COR-L47 (cell line): Measurements from ENCODE around the gene ENPEP.
"Not testable (repeated sequence)": the region's sequence is repeated elsewhere in the genome, so short reads cannot be mapped to it uniquely, and the experiment has no call there.

ENCODE experiments used
- DNase-seq: peaks from one replicate; lab custom pipeline; 2025; lab: John Stamatoyannopoulos, UW

The ENPEP gene, protein sequence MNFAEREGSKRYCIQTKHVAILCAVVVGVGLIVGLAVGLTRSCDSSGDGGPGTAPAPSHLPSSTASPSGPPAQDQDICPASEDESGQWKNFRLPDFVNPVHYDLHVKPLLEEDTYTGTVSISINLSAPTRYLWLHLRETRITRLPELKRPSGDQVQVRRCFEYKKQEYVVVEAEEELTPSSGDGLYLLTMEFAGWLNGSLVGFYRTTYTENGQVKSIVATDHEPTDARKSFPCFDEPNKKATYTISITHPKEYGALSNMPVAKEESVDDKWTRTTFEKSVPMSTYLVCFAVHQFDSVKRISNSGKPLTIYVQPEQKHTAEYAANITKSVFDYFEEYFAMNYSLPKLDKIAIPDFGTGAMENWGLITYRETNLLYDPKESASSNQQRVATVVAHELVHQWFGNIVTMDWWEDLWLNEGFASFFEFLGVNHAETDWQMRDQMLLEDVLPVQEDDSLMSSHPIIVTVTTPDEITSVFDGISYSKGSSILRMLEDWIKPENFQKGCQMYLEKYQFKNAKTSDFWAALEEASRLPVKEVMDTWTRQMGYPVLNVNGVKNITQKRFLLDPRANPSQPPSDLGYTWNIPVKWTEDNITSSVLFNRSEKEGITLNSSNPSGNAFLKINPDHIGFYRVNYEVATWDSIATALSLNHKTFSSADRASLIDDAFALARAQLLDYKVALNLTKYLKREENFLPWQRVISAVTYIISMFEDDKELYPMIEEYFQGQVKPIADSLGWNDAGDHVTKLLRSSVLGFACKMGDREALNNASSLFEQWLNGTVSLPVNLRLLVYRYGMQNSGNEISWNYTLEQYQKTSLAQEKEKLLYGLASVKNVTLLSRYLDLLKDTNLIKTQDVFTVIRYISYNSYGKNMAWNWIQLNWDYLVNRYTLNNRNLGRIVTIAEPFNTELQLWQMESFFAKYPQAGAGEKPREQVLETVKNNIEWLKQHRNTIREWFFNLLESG

DNA sequence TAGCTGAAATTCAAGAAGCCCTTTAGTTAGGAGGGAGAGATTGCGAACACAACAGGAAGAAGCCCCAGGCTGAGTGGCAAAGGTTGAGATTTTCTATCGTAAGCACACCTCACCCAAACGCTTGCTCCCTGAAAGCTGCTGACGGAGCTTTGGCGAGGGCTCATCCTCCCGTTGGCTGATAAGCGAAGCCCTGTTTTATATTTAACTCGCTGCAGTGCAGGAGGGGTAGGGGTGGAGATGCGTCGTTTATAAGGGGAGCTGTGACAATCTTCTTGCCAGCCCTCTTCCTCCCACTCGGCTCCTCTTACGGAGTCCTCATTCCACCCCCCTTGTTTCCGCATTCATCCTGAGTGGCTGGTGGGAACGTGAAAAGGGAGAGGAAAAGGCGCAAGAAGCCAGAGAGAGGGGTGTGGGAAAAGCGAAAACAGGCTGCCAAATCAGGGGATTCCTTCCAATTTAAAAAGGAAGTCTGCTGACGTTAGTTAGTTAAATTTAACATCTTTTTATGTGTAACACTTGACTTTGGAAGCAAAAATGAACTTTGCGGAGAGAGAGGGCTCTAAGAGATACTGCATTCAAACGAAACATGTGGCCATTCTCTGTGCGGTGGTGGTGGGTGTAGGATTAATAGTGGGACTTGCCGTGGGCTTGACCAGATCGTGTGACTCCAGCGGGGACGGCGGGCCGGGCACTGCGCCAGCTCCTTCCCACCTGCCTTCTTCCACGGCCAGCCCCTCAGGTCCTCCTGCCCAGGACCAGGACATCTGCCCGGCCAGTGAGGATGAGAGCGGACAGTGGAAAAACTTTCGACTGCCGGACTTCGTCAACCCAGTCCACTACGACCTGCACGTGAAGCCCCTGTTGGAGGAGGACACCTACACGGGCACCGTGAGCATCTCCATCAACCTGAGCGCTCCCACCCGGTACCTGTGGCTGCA is at the start of gene ENPEP:
Gene ENPEP, plus strand, starts transcription at position 275 of the 938 bp plus-strand sequence. Its CDS starts 260 bp downstream, at position 535.
- no peak for DNase-seq

DNA sequence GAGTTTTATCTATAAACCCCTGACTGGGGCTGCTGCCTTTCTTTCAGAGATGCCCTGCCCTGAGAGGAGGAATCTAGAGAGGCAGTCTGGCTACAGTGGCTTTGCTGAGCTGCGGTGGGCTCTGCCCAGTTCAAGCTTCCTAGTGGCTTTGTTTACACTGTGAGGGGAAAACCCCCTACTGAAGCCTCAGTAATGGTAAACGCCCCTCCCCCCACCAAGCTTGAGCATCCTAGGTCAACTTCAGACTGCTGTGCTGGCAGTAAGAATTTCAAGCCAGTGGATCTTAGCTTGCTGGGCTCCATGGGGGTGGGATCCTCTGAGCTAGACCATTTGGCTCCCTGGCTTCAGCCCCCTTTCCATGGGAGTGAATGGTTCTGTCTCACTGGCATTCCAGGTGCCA is 44.1 kb upstream of the ENPEP start:
- not testable (repeated sequence) for DNase-seq

DNA sequence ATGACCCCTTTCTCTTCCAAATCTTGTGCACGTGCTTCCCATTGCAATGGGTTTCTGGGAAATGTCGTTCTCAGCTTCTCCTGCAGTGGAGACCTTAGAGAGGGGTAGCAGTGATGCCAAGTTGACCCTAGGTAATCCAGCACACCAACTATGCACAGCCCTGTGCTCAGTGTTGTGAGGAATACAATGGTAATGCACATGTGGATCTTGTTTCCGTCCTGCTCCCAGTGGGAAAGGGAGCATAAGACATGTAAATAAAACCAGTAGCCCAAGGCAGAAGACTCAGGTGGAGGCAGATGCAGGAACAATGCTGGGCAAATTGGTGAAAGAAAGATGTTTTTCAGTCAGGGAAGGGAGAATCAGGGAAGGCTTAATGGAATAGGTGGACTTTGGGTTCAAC is 38.7 kb upstream of the ENPEP start:
- DNase-seq, result not testable (repeated sequence)

DNA sequence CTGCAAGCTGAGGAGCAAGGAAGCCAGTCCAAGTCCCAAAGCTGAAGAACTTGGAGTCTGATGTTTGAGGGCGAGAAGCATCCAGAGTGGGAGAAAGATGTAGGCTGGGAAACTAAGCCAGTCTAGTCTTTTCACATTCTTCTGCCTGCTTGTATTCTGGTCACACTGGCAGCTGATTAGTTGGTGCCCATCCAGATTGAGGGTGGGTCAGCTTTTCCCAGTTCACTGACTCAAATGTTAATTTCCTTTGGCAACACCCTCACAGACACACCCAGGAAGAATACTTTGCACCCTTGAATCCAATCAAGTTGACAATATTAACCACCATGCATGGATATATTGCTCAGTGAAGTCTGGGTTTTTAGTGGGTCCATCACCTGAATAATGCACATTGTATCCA is 36.7 kb upstream of the ENPEP start:
- DNase-seq, result not testable (repeated sequence)

DNA sequence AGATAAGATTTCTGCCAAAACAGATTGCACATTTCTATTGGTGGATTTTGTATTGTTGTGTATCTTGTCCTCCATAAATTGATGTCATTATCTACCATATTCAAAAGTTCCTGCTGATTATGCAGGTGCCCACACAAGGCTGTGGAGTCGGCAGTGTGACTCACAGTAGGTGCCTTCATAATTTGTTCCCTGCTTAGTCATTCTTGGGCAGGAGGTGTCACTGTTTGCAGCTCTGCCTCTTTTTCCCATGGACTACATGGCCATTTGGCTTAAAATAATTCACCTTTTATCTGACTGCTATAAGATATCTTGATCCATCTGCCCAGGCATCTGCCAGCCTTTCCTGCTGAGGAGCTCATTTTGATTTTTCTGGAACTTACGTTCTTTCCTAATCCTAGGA is 33.6 kb upstream of the ENPEP start:
- DNase-seq, result no peak

DNA sequence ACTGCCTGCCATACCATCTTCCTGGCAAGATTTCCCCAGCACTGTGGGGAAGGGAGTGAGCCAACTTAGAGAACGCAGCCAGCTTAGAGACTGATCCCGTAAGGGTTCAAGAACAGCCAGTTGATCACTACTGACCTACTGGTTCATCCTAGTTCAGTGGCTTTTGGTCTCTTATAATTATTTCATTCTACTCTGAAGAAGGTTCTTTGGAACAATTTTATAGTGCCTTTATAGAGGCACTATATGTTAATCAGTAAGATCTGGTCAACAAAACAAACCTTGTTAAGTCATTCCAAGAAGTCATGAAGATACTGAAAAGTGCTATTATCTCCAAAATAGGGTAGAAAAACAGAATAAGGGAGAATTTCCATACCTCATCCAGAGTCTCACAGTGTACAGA is 33.2 kb upstream of the ENPEP start:
- no peak for DNase-seq

DNA sequence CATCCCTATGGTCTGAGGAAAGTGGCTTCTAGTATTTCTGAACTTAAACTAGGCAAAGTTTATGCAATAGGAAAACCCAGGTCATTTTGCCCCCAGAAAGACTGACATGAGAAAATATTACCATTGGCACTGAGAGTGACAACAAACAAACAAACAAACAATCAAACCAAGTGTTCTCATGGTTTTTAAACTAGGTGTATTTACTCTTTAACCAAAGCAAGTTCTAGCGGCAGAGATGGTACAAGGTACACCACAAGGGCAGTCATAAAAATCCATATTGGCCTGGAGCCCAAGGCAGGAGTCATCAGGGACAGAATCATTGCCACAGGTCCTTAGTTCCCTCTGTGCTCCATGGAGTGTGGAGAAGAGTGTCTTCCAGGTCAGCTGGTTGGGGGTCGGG is 26.0 kb upstream of the ENPEP start:
- DNase-seq, result no peak

DNA sequence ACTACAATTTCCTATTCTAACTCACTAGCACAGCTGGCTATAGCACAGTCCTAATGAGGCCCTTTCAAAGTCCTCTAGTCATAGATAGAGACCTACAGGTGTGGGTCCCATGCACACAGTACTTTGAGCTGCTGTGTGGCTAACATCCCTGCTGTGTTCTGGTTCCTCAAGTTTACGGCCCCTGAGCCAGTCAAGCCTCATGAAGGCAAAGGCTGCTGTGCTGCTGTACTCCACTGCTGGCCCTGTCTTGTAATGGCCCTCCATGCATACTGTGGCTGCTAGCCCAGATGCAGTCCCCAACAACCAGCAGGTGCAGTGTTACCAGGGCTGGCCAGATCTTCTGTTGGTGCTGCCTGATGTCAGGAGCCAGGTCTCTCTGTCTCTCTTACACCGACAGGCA is 23.4 kb upstream of the ENPEP start:
- DNase-seq, result no peak

DNA sequence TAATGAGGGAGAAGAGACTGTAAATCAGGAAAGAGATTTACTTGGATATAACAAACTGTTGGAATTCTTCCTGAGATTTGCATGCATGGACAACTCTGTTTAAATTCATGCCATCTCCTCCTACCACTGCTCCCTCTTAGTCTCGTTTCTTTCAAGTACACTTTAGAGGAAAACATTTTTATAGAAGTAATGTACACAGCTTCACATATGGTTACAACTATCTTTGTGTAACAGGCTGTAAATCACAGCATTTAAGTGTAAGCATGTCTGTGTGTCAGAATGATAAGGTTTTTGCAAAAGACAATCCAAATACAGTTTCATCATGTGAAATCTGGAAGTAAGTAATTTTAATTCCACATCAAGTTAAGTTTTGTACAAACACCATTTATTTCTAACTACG is 21.5 kb upstream of the ENPEP start:
- no peak for DNase-seq

DNA sequence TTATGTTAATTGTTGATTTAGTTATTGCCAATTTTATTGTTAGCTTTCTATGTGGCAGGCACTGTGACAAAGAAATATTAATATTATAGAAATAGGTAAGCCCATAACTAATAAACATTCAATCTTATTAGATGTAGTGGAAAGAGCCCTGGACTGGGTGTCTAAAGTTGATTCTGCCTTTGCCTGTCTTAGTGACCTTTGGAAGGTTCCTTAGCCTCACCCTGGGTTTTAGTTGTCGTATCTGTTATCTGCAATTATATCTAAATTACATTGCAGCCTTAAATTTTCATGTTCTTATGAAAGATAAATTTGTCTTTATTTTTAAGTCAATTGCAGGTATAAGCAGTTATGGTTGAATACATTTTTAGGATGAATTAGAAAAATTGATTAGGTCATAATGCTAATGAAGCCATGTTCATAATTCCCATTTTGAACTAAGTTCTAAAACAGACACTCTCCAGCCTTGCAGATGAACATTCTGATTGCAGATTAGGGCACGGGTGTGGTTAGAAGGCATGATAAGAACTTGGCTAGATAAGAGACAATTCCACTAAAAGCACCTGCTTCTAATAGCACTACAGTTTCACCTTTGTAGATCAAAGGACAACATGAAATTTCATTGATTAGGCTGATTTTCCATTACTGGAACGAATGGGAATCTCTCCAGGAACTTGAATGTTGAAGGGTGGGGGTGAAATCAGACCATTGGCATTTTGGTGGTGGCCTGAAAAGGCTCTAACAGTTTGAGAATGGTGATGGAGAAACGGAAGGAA is 17.3 kb upstream of the ENPEP start:
- no peak for DNase-seq

DNA sequence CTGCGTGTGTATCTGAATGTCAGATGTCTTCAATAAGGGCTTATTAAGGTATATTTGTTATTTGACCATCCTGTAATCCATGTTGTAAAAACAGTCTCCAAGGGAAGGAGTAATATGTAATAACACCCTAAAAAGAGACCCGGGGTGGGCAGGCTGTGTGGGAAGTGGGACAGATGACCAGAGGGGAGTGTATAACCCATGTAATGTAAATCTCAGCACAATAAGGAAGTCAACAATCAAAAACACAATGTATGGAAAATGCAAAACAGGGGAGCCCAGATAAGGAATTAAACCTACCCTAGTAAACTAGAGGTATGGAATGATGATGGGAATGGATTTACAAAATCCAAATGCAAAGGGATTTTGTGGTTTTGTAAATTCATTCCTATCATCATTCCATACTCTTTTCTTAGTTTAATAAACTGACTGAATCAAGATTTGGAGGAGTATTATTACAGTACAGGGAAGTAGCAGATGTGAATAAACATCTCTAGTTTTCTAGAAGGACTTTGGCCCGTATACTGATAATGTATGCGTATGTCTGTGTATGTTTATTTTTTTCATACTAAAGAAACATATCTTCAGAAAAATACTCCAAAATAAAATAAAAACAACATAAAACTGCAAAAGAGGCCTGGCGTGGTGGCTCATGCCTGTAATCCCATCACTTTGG is 15.7 kb upstream of the ENPEP start:
- DNase-seq, result no peak

DNA sequence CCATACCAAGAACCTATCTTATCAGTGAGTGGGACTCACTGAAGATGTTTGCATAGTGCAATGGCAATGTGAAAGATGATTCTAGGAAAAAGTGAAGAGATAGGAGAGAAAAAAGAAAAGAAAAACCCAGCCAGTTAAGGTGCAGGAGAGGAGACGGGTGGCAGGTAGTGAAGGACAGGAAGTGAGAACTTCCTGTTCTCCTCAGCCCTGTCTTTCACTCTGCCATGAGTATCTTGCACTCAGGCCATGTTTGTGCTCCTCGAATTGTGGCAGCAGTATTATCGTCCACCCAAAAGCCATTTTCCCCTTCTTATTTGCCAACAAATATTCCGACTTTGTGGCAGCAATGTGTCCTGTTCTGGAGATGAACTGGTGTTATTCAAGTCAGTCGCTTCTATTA is 8.6 kb upstream of the ENPEP start:
- DNase-seq, result no peak

DNA sequence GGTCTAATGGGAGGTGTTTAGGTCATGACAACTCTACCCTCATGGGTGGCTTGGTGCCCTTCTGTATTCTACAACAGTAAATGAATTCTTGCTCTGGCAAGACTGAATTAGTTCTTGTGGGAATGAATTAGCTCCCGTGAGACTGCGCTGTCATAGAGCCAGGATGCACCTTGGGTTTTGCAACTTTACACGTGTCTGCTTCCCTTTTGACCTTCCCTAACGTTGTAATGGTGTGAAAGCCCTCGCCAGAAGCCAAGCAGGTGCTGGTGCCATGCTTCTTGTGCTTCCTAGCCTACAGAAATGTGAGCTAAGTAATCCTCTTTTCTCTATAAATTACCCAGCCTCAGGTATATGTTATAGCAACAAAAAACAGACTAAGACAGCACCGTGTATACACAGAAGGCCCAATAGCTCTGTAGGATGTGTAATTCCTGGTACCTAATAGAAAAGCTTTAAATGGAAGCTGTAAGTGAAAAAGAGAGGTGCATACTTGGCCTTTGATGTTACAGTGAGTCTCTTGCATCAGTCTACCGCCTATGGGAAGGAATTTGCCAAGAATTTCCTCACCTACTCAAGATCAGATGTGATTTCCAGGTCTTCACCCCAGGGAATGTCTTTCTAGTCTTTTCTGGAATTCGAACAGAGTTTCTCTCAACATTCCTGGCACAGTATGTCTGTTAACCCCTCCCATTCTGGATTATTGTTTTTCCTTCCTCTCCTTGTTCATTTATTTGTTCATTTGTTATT is 3.2 kb upstream of the ENPEP start:
- DNase-seq, result no peak

DNA sequence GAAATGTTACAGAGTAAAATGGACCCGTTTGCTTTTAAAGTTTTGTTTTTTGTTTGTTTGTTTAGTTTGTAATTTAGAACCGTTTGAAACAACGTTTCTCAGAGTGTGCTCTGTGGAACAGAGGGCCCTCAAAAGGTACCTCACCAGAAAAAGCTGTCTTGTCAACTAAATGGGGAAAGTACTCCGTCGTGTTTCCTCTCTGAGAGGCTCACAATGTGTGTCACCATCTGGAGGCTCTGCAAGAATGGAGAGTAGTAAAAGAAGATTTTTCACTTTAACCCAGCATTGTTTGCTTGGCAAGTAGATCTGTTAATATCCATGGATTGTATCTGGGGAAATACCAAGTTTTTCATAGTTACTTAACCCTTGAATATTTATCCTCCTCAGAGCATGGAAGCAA is 1.5 kb upstream of the ENPEP start:
- no peak for DNase-seq

DNA sequence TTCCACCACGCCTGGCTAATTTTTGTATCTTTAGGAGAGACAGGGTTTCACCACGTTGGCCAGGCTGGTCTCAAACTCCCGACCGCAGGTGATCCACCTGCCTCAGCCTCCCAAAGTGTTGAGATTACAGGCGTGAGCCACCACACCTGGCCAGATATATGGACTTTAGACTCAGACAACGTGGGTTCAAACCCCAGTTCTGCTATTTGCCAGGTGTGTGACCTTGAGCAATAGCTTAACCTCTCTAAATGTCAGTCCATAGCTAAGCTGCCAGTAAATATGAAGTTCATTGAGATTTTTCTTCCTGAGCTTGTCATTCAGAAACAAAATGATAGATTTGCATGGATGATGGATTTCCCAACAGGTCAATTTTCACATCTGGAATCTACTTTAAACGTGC is 875 bp upstream of the ENPEP start:
- DNase-seq, result not testable (repeated sequence)

DNA sequence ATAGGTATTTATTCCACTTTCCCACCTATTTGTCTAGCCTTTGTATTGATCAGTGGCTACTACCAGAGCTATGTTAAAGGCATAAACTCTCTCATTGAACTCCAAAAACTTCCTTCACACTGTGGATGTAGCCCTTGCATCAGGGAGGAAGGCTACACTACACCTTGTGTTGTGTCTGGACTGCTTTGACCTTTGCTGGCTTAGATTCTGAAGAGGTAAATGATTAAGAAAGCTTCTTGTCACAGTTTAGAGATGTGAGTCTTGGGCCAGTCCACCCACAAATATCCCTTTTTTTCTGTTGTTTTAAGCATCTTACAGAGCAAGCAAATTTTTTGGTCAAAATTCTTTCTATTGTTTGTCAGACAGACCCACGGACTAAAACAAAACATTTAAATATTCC is 1.9 kb downstream of the ENPEP start:
- no peak for DNase-seq

DNA sequence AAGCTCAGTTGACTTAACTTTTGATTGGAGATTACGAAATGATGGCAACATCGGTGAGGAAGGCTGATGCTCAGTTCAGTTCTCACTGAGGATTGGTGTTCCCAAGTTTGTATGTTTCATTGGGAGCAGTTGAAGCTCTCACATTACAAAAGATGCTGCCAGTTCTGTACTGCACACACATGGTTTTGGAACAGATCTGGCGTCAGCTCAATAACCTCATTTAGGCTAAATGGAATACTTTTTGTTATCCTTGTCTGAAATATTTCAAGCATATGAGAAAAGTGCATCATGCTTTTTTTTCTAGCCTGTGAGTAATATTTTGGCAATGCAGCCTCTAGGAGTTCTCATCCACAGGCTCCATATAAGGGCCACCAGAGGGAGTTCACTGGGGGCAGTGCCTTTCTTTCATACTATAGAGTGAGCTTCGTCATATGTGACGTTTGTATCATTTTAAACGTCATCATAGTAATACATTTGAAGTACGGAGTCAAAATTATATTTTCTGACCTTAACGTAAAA is 4.1 kb downstream of the ENPEP start:
- no peak for DNase-seq

DNA sequence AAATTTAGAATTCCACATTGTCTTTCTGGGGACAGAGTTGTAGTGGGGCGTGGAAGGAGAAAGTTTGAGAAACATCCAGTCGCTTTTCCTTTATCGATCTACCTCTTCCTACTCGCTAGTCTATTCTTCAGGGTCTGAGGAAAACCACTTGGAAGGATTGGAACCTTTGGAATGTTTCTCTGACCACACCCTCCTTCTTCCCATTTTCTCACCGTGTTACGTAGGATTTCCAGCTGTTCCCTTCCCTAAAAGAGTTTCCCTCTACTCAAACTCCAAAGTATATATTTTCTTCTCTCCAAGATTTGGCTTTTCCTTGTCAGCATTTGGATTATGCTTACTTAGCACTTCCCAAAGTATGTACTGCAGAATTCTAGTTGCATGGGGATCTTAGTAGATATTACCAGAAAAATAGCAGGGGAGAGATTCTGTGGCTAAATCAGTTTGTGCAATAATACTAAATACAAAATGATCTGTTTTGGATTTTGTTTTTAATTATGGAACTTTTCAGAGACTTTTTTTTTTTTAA is 4.9 kb downstream of the ENPEP start:
- no peak for DNase-seq

DNA sequence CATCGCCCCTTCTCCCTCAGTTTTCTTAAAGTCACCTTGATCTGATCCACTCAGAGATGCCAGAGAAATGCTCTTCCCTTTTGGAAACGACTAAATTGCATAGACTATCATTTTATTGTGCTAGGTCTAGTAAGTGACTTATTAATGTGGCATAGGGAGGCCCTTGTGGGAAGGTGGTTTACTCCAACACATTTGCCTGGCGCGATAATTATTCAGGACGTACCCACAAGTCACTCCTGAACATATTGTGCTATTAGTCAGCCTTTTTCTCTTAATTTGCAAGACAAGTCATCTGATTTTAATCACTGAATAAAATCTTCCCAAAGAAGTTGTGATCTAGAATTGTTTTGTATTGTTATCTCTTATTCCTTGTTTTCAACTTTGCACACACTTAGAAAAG is 7.6 kb downstream of the ENPEP start:
- no peak for DNase-seq
